Limb (tissue), 2 donors: ENCODE measurements around the gene CERS6.

Experiments
- DNase-seq, 2 donors: peaks; one replicate each; pipeline ENCODE4 v3.0.0-alpha.2; 2016; ENCODE audit errors: extremely low spot score in 2 of 2

CERS6 gene

DNA sequence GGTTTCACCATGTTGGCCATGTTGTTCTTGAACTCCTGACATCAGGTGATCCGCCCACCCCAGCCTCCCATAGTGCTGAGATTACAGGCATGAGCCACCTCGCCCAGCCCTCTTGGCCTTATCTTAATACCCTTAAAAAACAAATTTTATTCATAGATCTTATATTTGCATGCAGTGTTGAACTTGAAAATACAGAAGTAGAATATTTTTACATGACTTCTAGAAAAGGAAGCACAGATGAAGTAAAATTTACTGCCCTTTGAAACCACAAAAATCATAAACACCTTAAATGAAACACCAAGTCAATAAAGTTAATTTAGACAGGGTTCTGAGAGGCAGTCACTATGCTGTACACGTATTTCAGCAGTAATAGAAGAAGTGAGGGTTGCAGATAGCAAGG, 145.7 kb downstream of the CERS6 start:
- DNase-seq, result no peak

DNA sequence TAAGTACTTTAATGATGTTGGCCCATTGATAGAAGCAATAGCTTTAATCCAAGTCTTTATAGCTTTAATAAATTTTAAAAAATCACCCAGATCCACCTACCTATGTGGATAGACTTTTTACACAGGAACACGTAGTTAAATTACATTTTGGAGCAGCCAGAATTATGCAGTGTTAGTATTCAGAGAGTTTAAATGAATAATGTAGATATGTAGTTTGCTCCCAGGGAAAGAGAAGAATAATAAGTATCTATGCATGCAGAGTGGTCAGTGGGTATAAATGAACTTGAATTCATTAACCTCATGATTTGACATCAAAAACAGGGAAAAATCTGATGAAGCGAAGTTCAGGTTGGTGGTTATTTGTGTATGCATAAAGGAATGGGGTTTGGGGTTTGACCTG, 146.3 kb downstream of the CERS6 start:
- DNase-seq, result no peak

DNA sequence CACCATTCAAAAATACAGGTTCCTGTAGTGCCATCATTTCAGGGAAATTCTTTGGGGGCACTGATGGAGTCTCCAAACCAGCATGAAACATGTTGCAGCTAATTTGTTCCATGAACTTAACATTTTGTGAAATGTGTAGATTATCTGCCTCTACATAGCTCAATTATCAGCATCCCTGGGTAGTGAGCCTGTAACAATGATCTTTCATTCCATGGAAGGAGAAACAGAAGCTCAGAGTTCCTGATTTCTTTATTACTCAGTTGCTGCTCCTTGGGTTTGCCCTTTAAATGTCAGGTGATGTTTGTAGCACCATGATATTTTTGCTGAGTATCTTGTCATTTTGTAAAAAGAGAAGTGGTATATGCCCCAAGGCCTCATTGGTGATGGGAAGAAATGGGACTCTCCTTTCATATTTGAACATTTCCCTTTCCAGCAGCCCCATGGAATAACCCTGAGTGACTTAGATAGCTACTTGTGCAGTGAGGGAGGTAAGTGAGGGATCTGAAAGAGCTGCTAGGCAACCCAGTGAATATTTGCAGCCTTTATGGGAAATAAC, 146.9 kb downstream of the CERS6 start:
- no peak for DNase-seq

DNA sequence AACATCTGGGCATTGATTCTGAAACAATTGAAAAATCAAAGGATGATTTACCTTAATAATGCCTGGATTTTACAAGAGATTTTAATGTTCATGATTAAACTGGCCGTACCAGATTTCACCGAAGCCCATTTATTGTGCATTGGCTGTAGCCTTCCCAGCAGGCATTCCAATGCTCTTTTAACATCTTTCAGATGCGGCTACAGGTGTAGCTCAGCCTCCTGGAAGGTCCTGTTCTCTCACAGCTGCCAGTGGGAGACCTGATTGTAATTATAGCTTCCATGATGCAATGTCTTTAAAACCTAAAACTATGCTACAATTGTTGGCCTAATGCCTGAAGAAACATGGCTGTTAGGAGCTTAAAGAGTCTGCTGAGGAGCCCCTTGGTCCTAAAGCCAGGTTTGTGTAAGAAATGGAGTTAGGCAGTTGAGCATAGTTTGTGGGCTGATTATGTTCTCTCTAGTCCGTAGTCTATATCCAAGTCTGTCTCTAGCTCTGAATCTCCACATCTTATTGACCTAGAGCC, 147.4 kb downstream of the CERS6 start:
- no peak for DNase-seq

DNA sequence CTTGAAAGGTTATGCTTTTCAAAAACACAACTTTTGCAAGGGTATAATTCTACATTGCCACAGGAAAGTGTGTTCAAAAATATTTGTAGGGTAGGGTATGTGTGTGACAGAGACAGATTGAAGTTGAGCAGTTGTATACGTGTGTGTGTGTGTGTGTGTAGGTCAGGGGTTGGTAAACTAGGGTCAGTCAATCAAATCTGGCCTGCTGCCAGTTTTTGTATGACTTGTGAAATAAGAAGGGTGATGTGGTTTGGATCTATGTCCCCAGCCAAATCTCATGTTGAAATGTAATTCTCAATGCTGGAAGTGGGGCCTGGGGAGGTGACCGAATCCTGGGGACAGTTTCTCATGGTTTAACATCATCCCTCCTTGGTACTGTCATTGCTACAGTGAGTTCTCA, 148.2 kb downstream of the CERS6 start:
- no peak for DNase-seq

DNA sequence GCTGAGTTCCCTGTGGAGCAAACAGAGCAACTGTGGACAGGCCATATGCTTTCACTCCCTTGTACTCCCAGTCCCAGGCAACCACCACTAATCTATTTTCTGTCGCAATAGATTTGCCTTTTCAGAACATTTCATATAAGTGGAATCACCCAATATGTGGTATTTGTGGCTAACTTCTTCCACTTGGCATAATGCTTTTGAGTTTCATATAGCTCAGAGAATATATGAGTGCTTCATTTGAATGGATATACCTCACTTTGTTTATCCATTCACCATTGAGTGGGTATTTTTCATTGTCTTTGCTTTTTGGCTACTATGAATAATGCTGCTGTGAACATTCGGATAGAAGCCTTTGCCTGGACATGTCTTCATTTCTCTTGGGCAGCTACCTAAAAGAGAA, 151.9 kb downstream of the CERS6 start:
- no peak for DNase-seq

DNA sequence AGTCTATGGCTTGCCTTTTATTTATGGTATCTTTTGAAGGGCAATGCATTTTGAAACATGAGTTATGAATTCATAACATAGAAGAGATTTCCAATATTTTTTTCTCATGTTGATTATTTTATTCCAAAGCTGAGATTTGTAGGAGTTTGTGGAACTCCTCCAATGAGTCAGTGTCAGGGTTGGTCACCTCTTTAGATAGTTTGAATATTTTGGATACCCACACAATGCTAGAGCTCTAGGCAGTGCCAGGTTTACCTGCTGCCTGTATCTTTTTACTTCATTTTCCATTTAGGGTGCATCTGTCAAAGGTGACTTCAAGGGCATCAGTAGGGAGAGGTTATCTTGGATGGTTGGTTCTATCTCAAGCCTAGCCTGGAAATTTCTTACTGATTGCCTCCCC, 152.7 kb downstream of the CERS6 start:
- no peak for DNase-seq

DNA sequence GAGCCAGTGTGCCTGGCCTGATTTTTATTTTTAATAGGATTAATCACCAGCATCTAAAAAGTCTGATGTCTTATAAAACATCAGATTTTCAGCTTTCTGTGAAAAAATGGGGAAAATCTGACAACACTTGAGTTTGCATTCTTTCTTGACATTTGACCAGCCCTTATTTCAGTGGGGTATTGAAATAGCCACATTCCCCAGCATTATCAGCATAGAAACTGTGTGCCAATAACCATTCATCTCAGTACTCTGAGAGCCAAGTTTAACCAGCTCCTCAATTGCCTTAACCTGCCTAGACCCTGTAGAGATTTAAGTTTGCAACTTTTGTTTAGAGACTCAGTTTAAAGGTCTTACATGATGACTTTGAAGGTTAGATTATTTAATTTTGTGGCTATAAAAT, 155.0 kb downstream of the CERS6 start:
- DNase-seq, result no peak

DNA sequence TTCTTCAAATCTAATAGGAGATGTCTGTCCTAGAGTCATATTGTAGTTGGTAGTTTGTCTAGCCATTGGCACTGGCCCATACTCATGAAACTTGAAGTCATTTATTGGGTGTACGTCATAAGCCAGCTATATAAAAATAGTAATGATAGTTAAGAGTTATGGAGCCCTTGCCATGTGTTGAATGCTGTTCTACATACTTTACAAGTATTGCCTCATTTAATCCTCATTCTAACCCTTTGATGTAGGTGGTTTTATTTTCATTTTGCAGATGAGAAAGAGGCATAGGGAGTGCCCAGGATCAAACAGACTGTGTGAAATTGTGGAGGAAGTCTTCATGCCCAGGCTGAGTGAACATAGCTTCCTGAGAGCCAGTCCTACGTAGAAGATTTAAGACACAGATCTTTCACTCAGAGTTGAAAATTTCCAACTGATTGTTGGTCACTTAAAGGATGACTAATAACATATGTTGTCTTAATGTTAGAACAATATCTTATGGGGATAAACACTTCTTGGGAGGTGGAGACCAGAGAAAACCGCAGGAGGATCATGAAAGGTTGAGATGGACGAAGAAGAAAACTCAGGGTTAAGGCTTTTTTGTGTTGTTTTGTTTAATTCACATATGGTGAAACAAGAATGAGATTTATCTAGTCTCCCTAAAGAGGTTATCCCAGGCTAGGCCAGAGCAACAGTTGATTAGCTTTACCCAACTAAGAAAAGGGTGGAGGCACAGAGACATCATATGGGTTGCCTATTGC, 156.0 kb downstream of the CERS6 start:
- no peak for DNase-seq

DNA sequence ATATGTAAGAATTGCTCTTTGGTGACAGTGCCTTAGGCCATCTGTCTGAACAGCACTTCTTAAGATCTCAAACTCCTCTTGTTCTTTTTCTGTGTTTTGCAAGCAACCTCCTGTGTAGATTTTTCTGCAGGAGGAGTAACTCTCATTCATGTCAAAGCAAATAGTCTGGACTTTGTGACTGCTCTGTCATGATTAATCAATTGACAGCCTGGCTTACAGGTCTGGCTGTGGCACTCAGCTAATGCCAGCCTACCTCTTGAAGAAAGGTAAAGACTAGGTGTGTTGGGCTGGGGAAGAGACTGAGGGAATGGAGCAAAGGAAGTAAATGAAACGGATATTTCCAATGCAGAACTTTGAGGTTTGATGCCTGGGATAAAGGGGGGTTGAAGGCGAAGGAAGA, 156.6 kb downstream of the CERS6 start:
- DNase-seq, result no peak

DNA sequence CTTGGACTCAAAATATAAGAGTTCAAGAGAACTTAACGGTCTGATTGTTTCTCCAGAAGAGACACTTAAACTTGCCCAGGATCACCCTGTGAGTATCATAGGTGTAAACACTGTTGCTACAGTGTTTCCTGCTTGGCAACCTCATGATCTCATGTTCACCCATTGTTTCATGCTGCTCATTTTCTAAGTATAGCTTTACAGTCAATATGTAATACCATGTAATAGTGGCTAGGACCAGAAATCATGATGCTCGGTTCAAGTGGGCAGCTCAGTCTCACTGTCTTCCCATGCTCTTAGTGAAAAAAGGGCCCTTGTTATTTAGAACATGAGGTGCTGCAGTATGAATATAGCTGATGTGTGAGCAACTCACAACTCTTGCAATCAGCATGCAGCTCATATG, 157.5 kb downstream of the CERS6 start:
- no peak for DNase-seq

DNA sequence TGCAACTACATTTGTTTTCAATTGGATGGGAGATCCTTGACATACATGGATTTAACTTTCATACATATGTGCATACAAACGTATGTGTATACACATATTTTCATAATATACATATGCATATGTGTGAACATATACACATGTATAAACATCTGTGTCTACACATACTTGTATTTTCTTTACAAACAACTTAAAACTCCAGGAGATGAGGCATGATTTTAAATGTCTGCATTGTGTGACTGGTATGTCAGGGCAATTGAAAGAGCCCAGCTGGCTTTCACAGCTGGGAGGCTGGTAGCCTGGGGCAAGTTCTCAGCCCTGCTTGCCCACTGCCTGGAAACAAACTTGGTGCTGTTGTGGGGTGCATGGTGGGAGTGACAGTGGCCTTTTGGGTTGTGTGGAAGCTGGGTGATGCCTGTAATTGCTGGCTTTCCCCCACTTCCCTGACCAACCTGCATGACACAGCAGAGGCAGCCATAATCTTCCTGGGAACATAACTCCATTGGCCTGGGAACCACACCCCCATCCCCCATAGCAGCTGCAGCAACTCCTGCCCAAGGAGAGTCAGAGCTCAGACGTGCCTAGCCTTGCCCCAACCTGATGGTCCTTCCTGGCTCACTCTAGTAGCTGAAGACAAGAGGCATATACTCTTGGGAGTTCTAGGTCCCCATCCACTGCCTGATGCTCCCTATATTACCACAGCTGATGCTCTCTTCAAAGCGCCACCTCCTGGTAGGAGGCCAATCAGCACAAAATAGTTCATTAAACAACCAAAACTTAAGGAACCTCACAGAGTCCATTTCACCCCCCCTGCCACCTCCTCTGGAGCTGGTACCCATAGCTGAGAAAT, 158.3 kb downstream of the CERS6 start:
- no peak for DNase-seq

DNA sequence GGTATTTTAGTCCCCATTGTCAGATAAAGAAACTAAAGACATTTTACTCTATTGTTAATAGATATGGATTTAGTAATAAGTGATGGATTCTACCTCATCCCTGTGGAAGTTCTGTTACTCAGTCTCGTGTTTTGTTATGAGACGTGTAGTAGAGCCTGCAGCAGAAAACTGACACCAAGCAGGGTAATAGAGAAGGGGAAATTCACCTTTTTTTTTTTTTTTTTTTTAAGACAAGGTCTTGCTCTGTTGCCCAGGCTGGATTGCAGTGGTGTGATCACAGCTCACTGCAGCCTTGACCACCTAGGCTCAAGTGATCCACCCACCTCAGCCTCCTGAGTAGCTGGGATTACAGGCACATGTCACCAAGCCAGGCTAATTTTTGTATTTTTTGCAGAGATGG, 164.5 kb downstream of the CERS6 start:
- no peak for DNase-seq

DNA sequence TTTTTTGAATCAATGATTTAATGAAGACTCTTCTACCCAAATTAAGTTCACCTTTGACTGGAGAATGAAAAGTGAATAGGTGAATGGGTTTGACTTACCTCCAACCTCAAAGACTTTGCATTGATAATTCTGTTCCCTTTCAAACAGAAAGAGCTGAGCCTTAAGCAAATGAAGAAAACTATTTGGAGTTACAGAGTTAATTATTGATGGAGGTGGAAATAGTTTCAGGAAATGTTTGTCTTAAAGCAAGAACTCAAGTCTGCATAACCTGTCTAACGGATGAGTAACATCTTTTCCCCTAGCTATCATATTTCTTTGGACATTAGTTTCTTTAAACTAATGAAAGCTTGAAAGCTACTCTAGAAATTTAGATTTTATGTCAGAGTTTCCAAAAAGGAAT, 166.5 kb downstream of the CERS6 start:
- DNase-seq, result no peak

DNA sequence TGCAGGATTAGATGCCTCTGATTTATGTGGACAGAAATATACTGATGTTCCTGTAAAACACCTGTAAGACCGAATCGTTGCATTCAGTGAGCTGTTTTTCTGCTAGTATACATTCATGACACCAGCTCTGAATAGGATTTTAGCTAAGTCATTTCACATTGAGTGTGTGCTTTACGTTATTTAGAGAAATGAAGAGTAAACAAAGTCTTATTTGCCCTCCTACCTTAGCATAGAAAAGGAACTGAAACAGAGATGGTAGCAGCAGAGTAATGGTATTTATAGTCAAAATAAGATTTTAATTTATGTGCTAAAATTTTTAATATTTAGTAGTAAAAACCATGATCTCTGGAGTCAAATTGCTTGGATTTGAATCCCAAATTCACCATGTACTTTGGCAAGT, 168.0 kb downstream of the CERS6 start:
- no peak for DNase-seq

DNA sequence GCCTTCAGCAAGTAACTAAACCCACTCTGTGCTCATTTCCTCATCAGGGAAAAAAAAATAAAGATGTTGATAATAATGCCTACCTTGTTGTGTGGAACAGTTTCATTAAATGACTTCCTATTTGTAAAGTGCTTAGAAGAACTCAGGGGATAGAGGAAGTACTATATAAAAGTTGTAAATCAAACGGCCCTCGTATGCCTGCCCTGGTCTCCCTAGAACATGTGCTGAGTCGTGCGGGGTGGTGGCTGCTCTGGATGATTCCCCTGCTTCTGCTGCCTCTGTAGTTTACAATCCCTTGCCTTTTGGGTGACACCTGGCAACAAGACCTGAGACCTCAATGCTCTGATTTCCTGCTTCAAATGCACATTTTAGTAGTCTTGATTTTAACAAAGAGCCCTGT, 170.0 kb downstream of the CERS6 start:
- DNase-seq, result no peak

DNA sequence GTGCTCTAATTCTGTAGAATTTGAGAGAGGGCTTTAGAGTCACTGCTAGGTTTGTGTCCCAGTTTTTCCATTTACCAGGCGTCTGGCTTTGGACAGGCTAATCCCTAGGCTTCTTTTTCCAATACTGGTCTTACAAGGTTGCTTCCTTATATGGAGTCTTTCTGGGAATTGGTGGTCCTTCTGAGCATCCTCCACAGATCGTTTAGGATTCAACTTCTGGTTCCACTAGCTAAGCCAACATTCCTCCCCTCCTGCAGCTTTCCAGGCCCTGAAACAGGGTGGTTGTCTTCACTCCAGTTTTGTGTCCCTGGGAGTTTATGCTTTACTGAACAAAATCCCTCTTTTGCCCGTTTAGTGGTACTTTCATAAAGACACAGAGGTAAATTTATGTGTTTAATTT, 170.6 kb downstream of the CERS6 start:
- DNase-seq, result no peak

DNA sequence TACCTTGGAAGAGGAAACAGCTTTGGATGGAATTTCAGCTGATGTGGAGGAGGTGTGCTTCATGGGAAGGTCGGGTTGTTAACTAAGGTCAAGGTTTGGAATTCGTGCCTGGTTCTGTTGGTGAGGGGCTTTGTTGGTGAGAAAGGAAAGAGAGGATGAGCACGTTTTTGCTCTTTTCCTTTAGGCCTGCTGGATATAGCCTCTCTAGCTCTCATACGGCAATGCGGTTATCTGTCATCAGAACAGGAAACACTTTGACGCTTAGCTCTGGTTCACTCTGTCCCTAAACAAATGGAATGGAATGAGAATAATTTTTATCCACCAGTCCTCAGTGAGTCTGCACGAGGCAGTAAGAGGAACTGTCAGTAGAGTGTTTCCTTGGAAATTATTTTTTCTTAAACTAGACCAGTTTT, 176.6 kb downstream of the CERS6 start:
- no peak for DNase-seq

DNA sequence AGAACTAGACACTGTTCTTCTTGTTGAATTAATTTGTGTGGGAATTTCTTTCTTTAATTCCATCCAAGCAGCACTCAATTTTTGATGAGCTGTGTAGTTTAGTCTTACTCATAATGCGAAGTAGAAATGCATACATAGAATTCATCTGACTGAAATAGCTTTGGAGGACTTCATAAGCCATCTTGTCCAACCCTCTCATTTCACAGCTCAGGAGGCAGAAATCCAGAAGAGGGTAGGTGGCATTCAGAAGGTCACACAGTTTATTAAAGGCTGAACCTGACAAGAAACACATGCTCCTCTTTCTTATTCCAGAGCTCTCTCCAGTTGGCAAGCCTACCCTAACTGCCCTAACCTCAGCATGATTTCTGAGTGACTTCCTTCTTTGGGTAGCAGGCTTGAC, 177.1 kb downstream of the CERS6 start:
- DNase-seq, result no peak

DNA sequence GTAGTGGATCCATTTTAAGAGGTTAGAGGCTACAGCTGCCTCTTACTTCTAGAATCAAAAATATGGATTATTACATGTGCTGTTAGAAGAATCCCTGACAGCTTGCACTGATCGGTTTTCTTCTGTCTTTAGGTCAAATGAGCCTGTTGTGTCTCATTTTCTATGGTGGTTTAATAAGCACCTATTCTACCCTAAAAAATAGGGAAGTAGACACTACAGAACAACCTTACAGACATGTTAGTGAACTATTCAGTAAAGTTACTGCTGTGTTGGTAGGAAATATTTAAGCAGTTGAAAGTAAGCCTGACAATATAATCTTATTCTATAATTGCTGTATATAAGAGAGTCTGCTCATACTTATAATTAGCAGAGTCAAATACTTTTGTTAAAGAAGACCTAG, 177.8 kb downstream of the CERS6 start:
- DNase-seq, result no peak

DNA sequence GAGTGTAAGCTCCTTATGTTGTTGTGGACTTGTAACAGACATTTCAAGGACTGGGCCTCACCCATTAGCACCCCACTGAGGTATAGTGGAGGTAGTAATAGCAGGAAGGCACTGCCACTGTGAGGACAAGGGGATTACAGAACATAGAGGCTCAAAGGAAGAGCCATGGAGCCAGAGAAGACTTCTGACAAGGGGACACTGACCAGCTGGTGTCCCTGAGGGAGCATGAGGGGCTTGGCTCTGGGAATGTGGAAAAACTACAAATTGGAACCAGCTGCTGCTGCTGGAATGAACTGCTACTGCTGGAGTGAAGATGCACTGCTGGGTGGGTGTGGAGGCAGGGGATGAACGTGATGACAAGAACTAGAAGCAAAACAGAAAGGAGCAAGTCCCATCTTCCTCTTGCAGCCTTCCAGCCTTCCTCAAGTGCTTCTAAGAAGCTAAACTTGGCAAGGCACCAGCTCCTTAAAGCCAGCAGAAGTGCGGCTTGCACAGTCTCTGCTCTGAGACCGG, 179.0 kb downstream of the CERS6 start:
- DNase-seq, result peak; percentile 40 to 63

DNA sequence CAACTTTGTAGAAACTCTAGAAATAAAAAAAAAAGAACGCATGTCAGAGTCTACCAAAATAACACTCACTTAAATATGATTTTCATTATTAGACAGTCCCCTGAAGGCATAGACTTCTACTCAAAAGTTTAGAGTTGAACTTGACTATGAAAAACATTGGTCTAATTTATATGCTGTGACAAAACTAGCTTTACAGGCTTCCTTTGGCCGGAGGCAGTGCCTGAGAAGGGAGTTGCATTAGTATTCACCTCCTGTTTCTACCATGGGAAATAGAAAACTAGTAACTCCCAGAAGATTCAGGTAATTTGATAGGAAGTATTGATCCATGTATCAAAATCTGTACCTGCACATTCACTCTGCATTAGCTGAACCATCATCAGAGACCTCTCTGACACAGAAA, 182.9 kb downstream of the CERS6 start:
- DNase-seq, result no peak
